ENCODE data around the gene PLP1.
"Not testable (repeated sequence)": the region's sequence is repeated elsewhere in the genome, so short reads cannot be mapped to it uniquely, and the experiment has no call there.

Gene PLP1

GRCh38 chrX:103776546-103776945 is at the start of gene PLP1:
Gene PLP1, plus strand, starts transcription at chrX:103776840. Its CDS starts 156 bp downstream, at chrX:103776996.
- DNase-seq (ENCODE audit: low spot score), result no peak

GRCh38 chrX:103727115-103727514 is 49.5 kb upstream of the PLP1 start:
- DNase-seq (ENCODE audit: low spot score), result no peak

- no peak for DNase-seq (ENCODE audit: low spot score)
Measured at GRCh38 chrX:103729015-103729414, 47.6 kb upstream of the PLP1 start.

- no peak for DNase-seq (ENCODE audit: low spot score)
Measured at GRCh38 chrX:103730147-103730795, 46.4 kb upstream of the PLP1 start.

- DNase-seq (ENCODE audit: low spot score), result peak; percentile 14
Measured at GRCh38 chrX:103730796-103731493, 45.7 kb upstream of the PLP1 start.

GRCh38 chrX:103733017-103733416 is 43.6 kb upstream of the PLP1 start:
- DNase-seq (ENCODE audit: low spot score), result no peak

- DNase-seq (ENCODE audit: low spot score), result no peak
Measured at GRCh38 chrX:103734125-103734760, 42.4 kb upstream of the PLP1 start.

- DNase-seq (ENCODE audit: low spot score), result no peak
Measured at GRCh38 chrX:103737696-103738095, 38.9 kb upstream of the PLP1 start.

GRCh38 chrX:103739421-103739820 is 37.2 kb upstream of the PLP1 start:
- DNase-seq (ENCODE audit: low spot score), result no peak

GRCh38 chrX:103741879-103742278 is 34.8 kb upstream of the PLP1 start:
- no peak for DNase-seq (ENCODE audit: low spot score)

- DNase-seq (ENCODE audit: low spot score), result no peak
Measured at GRCh38 chrX:103742339-103742738, 34.3 kb upstream of the PLP1 start.

- no peak for DNase-seq (ENCODE audit: low spot score)
Measured at GRCh38 chrX:103747163-103747562, 29.5 kb upstream of the PLP1 start.

GRCh38 chrX:103754401-103754800 is 22.2 kb upstream of the PLP1 start:
- DNase-seq (ENCODE audit: low spot score), result no peak

- DNase-seq (ENCODE audit: low spot score), result no peak
Measured at GRCh38 chrX:103756736-103757135, 19.9 kb upstream of the PLP1 start.

GRCh38 chrX:103758555-103758954 is 18.1 kb upstream of the PLP1 start:
- no peak for DNase-seq (ENCODE audit: low spot score)

GRCh38 chrX:103763541-103763940 is 13.1 kb upstream of the PLP1 start:
- not testable (repeated sequence) for DNase-seq (ENCODE audit: low spot score)

GRCh38 chrX:103766813-103767555 is 9.7 kb upstream of the PLP1 start:
- not testable (repeated sequence) for DNase-seq (ENCODE audit: low spot score)

- no peak for DNase-seq (ENCODE audit: low spot score)
Measured at GRCh38 chrX:103773445-103773844, 3.2 kb upstream of the PLP1 start.

GRCh38 chrX:103774070-103774642 is 2.5 kb upstream of the PLP1 start:
- DNase-seq (ENCODE audit: low spot score), result peak; percentile 16

- no peak for DNase-seq (ENCODE audit: low spot score)
Measured at GRCh38 chrX:103779141-103779789, 2.6 kb downstream of the PLP1 start.

- DNase-seq (ENCODE audit: low spot score), result no peak
Measured at GRCh38 chrX:103780336-103781061, 3.9 kb downstream of the PLP1 start.
